Endothelial cell of hepatic sinusoid (primary cell): Measurements from ENCODE around the gene TMC1.
"Not testable (repeated sequence)": the region's sequence is repeated elsewhere in the genome, so short reads cannot be mapped to it uniquely, and the experiment has no call there.

ENCODE experiments used
- in situ Hi-C: cut with HindIII; loops from 2 replicates; pipeline ENCODE4 v1.10.0; 2017; ENCODE audit warnings: low sequenced_read_pairs

The TMC1 gene

DNA sequence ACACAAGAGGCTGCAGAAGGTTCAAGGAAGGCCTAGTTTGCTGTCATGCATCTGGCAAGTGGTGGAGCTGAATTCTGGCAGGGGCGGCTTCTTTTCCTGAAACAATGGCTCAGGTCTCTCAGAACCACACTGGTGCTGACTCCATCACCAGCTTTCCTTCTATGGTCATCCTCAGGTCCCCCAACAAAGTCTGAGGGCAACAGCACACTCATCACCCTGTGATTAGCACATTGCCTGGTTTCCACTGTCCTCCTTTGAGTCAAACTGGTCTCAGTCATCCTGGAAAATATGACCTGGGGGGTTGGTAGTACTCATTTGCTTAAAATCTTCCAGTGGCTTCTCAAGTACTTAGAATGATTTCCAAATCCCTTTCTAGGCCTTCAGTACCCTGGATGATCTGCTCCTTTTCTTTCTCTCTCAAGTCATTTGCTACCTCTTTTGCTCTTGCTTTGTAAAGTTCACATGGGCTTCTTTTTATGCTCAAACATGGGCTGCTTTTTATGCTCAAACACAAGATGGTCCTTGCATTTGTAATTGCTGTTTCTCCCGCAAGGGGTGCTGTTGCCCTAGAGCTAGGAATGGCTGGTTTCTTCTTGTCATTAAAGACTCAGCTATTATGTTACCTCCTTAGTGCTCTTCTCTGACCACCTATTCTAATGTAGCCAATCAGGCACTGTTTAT, 286.5 kb downstream of the TMC1 start:
- in situ Hi-C loops: loop anchor here (25.0 kb wide), 1 partner anchor 104 kb away; no protein-coding TSS in a partner anchor

DNA sequence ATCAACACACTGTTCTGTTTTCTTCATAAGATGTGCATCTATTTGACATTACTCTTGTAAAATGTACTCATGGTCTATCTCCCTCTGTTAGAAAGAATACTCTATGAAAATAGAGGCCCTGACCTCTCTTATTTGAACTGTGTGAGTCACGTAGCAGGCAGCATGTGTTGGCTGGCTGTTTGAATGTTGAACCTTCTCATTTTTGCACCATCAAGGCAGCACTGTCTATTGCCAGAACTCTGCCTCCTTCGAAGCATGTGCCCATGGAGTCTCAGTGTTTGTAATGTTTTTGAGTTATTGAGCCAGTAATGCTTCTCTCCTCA, 287.0 kb downstream of the TMC1 start:
- in situ Hi-C loops: loop anchor here (25.0 kb wide), 1 partner anchor 104 kb away; no protein-coding TSS in a partner anchor

DNA sequence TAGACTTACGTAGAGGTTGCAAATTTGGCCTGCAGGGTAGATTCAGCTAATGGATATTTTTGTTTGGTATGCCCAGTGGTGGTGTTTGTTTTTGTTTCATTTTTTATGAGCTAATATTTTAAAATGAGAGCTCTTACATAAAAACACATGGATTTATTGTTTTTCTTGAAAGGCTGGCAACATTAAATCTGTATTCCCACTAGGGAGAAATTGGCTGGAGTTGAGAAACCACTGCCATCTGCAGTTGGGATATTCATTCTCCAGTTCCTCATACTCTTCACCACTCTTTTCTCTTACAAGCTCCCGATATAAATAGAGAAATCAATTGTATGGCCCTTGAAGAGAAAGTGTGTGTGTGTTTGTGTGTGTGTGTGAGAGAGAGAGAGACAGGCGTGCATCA, 288.2 kb downstream of the TMC1 start:
- in situ Hi-C loops: loop anchor here (25.0 kb wide), 1 partner anchor 103 kb away; no protein-coding TSS in a partner anchor

DNA sequence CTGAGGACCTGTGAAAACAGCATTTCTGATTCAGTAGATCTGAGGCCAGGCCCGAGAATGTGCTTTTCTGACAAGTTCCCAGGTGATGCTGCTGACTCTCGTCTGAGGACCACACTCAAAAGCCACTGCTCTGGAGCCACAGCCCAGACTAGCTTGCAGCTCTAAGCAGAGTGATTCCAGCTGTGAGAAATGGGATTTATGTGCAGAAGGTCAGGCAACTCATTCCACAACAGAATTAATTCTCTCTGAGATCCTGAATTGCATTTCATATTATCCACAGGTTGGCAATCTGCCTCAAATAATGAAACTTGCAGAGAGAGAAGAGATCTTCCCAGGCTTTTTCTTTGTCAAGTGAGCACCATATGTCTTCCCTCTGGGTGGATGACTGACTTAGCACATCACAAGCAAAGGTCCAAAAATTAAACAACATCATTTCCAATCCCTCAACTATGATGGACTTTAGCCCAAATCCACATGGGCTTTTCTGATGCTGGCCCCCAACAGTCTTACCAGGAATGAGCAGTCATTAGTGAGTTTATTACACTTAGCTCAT, 291.2 kb downstream of the TMC1 start:
- in situ Hi-C loops: loop anchor here (25.0 kb wide), 1 partner anchor 100 kb away; no protein-coding TSS in a partner anchor

DNA sequence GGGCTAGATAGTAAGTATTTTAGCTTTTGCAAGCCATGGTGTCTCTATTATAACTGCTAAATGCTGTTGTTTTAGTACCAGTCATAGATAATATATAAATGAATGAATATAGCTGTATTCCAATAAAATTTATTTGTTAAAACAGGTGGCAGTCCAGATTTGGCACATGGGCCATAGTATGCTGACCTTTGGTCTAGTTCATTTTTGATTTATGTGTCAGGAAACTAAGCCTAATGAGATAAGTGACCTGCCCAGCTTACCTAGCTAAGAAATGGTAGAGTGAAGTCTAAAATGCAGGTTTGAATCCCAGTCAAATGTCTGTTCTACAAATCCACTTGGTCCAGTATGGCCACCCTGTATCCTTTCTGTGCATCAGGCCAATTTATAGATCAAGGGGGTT, 292.1 kb downstream of the TMC1 start:
- in situ Hi-C loops: loop anchor here (25.0 kb wide), 1 partner anchor 99 kb away; no protein-coding TSS in a partner anchor

DNA sequence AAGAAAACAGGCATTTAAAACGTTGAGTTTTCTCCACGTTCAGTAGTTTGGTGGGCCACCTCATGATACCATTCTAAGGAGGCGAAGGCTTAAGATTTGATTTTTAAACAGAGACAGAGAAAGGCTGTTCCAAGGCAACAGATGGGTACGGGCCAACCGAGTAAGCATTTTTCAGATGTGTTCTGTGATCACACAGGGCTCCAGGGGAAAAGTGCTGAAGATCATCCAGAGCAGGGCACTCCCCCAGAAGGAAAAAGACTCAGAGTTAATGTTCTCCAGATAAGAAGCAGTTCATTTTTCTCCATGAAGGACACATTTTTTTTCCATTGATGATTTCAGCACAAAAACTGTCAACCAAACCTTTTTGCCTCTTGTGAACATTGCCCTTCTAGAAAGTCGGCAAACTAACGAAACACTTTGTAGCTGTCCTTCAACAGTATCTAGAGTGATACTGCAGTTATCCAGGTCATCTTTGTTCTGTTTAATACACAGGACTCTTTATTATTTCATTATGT, 292.7 kb downstream of the TMC1 start:
- in situ Hi-C loops: loop anchor here (25.0 kb wide), 1 partner anchor 98 kb away; no protein-coding TSS in a partner anchor

DNA sequence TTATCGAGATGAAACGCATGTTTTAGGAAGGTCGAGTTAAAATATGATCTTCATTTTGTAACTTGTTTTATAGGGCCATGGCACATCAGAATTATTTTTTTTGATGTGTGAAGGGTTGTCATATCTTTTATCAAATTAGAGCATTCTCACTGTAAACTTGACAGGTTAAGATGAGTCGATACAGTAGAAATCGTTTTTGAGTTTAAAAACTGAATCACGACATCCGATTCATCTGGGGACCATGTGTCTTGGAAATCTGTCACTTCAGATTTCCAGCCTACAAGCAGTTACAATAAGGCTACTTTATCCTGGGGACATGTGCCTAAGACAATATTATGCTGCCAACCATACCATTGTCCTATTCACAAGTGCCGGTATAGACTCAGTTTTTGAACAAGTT, 295.3 kb downstream of the TMC1 start:
- in situ Hi-C loops: loop anchor here (25.0 kb wide), 1 partner anchor 96 kb away; no protein-coding TSS in a partner anchor

DNA sequence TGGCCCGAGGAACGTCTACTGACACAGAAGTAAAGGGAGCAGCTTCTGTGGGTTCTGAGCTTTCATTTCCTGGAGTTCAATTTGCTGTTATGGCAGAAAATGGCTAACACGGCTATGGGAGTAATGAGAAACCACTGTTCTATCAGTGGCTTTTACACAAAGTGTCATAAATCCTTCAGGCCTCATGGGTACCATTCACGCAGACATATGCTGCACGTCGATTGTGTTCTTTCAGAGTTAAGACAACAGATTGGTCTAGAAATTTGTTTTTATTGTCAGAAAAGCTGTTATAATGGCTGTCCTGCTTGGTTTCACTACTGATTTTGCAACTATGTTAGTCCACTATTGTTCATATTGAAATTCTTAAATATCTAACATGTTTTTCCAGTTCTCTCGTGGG, 296.0 kb downstream of the TMC1 start:
- in situ Hi-C loops: loop anchor here (25.0 kb wide), 1 partner anchor 95 kb away; no protein-coding TSS in a partner anchor

DNA sequence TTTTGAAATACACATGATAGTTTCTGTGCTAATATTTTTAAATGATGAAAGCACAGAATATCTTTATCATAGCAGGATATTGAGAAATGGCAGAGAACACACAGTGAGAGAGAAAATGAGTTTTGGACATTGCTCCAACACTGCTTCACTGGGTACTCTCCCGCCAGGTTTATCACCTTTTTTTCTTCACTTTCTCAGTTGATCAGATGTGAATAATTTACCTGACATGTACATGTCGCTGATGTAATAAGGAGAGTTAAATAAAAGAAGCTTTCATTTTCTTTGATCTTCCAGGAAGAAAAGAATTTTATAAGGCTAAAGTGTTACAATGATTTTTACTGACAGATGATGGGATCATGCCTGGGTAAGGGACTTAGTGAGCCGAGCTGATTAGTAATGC, 297.0 kb downstream of the TMC1 start:
- in situ Hi-C loops: loop anchor here (25.0 kb wide), 1 partner anchor 94 kb away; no protein-coding TSS in a partner anchor

DNA sequence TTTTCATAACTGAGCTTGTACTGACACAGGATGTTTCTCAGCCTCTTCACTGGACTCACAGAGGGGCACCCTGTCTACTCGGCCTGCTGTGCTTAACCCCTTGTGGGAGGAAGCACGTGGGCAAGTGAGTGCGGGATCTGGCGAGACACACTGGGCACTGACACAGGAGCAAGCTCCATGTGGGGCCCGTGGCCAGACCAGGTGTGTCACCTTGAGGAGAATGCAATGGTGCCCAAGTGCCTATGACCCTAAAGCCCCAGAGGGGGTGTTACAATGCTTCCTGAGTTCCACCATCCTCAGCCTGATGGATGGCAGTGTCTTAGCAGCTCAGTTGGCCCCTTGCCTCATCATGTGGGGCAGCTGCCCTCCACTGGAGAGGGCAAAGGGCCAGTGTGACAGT, 302.6 kb downstream of the TMC1 start:
- in situ Hi-C loops: loop anchor here (25.0 kb wide), 1 partner anchor 88 kb away; no protein-coding TSS in a partner anchor

DNA sequence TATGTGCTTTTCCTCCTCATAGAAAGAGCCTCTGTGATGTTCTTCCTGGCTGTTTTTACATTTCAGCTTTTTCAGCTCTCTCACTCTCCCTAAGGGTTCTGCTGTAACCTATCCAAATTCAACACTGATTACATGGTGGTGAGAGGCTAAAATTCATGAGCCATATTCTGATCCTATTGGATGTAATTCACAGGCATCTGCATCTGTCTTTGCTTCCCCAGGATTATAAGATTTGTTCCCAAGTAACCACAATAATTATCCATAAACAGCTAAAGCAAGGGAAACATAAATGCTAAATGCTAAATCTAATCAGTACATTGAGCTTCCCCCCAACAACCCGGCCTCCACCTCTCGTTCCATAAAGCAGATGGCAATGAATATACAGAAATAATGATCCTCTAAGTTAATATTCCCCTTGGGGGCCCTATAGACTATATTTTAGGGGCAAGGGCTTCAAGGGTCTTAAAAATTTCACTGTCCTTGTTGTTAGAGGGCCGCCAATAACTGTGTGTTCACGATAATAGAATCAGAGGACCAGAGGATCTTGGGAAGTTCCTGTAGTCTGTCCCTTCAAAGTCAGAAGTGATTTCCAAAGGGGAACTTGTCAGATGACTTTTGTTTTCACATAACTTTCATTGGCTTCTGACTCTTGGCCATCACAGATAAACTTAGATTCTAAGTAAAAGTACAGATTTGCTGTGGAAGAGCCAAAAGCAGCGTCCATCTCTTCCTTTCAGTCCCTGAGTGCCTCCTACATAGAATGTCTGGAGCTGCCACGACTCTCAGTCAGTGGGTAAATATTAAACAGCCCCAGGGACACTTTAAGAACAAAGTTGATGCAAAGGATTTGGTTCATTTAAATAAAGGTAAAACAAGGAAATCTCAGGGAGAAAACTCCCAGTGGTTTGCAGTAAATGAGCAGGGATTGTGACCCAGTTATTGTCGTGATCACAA, 305.9 kb downstream of the TMC1 start:
- in situ Hi-C loops: loop anchor here (25.0 kb wide), 1 partner anchor 540 kb away; no protein-coding TSS in a partner anchor

DNA sequence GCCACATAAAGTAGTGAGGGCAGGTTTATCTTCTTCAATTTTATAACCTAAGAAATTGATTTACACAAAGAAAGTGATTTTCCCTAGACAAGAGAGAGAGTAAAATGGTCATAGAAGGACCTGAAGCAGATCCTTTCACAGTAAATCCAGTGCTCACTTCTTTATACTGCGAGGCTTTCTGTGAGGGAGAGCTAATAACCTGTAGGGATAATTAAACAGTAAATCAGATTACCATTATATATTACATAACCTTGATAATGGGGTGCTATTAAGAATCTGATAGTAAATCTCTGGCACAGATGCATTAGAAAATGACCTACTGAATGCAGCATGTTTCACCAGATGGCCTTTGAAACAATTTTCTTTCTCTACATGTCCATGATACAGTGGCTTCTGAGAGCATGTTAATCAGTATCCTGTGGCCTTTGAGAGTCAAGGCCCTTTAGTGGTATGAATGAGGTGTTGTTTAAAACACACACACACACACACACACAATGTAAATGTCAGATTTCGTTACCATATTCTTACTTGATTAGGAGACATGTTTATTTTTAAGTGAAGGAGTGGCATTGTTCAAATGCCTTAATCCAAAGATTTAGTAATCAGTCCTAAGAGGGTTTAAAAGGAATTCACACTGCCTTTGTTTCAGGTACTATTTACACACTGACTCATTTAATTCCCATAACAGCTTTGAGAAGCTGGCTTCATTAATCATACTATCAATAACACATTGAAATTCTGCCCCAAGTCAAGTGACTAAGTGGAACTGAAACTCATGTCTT, 306.7 kb downstream of the TMC1 start:
- in situ Hi-C loops: loop anchor here (25.0 kb wide), 1 partner anchor 541 kb away; no protein-coding TSS in a partner anchor

DNA sequence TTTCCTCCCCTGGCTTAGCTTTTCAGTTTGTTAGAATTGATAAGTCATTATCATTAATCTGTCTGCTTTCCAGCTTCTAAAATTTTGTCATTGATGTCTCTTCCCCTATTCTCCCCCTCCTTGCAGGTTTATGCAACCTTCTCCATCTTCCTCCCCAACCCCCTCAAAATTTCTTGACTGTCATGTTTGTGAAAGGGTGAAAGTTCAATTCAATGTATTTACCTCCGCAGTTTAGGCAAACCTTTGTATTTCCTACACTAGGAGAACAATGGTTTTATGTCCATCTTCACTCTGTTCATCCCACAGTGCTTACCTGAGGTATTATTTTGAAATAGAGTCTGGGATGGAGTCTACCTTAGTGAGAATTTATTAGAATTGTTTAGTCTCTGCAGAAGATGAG, 313.6 kb downstream of the TMC1 start:
- in situ Hi-C loops: loop anchor here (25.0 kb wide), 1 partner anchor 548 kb away; no protein-coding TSS in a partner anchor

DNA sequence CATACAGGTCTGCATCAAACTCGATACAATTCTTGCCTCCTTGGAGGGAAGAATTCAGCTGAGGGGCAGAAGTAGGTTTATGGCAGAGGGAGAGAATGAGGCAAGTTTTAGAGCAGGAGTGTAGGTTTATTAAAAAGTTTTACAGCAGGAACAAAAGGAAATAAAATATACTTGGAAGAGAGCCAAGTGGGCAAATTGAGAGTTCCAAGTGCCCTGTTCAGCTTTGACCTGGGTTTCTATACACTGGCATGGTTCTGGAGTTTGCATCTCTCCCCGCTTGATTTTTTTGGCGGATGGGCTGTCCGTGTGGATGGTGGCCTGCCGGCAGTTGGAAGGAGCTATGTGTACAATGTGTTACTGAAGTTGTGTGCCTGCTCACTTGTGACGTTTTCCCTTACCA, 315.4 kb downstream of the TMC1 start:
- in situ Hi-C loops: loop anchor here (25.0 kb wide), 1 partner anchor 549 kb away; no protein-coding TSS in a partner anchor

DNA sequence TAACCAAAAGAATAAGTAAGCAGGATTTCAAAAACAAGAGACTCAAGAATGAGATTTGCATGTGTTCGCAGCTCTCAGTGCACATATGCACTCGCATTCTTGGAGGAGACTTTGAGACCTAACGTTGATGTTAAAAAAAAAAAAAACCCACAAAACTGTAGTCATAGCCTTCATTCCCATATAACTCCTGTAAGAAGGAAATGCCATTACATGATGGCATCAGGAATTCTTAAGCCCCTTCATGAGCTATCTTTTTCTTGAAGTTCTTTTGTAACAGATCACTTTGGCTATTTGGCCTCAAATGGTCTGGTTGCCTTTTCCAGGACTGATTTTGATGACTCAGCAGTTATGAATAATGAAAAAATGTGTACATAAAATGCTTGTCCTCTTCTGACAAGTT, 317.7 kb downstream of the TMC1 start:
- in situ Hi-C loops: loop anchor here (25.0 kb wide), 1 partner anchor 552 kb away; no protein-coding TSS in a partner anchor

DNA sequence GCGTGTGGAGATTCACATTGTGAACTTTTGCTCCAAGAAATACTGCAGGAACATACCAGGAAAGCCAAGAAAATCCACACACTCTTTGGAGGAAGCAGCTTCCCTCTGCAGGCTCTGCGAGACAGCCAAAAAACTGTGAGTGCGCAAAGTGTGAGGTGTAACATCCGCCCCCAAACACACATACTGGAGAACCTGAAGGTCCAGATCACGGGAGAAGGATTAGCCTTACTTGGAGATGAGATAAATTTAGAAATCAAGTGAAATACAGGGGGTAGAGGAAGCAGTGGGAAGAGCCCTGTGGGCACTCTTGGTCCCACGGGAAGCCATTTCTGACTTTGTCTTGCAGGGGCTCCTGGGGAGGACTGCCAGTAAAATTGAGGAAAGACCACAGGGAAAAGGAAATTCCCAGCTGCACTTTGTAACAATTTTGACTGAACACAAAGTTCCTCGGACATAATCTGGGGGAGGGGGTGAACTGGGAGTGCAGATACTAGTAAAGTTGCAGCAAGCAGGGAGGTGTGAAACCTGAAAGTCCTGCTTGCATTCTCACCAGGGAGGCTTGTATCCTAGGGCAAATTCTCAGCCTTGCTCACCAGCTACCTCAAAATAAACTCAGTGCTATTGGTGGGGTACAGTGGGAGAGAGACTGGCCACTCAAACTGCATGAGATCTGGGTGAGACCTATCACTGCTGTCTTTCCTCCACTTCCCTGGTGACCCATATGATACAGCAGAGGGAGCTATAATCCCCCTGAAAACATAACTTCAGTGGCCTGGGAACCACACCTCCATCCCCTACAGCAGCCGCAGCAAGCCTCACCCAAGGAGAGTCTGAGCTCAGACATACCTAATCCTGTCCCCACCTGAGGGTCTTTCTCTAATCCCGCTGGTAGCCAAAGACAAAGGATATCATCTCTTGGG, 322.4 kb downstream of the TMC1 start:
- in situ Hi-C loops: loop anchor here (25.0 kb wide), 1 partner anchor 556 kb away; no protein-coding TSS in a partner anchor

DNA sequence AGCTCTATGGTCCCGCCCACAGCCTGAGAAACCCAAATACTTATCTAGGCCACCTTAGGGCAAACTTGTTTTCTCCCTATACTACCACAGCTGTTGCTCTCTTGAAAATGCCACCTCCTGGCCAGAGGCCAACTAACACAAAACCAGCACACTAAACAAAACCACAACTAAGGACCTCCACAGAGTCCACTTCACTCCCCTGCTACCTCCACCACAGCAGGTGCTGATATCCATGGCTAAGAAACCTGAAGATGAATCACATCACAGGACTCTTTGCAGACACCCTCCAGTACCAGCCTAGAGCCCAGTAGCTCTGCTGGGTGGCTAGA, 323.0 kb downstream of the TMC1 start:
- in situ Hi-C loops: loop anchor here (25.0 kb wide), 1 partner anchor 557 kb away; no protein-coding TSS in a partner anchor

DNA sequence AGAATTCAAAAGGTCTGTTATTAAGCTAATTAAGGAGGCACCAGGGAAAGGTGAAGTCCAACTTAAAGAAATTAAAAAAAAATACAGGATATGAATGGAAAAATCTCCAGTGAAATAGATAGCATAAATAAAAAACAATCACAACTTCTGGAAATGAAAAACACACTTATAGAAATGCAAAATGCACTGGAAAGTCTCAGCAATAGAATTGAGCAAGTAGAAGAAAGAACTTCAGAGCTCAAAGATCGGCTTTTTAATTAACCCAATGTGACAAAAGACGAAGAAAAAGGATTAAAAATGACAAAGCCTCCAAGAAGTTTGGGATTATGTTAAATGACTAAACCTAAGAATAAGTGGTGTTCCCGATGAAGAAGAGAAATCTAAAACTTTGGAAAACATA, 323.6 kb downstream of the TMC1 start:
- in situ Hi-C loops: loop anchor here (25.0 kb wide), 1 partner anchor 558 kb away; no protein-coding TSS in a partner anchor

DNA sequence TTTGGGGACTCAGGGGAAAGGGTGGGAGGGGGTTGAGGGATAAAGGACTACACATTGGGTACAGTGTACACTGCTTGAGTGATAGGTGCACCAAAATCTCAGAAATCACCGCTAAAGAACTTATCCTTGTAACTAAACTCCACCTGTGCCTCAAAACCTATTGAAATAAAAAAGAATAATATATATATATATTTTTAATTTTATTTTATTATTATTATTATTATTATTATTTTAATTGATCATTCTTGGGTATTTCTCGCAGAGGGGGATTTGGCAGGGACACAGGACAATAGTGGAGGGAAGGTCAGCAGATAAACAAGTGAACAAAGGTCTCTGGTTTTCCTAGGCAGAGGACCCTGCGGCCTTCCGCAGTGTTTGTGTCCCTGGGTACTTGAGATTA, 328.8 kb downstream of the TMC1 start:
- in situ Hi-C loops: not testable (repeated sequence)
